Esophagus muscularis mucosa (tissue), 3 donors: ENCODE results near the gene TMEM250.

Experiments
- POLR2A ChIP-seq: fragments of 450-650 bp; IDR thresholded peaks from one replicate; pipeline ENCODE4 v1.6.1; 2017; ENCODE audit warnings: antibody characterized with exemption, moderate library complexity, mild to moderate bottlenecking, low read depth
- TF ChIP-seq, protein P1 (sequence below), 3 experiments: fragments of 200-600 bp in 2 of 3; fragments of 450-650 bp in 1 of 3; sonication (generic) in 2 of 3; IDR thresholded peaks; one replicate each; pipeline ENCODE4 v1.5.1; 2017 to 2019; ENCODE audit warnings: antibody characterized with exemption in 3 of 3, mild to moderate bottlenecking in 2 of 3, moderate library complexity in 1 of 3

GRCh38 chr9:136133959-136134484 is 15.3 kb upstream of the TMEM250 start:
- no peak for TF ChIP-seq POLR2A
- TF ChIP-seq, protein P1, sequence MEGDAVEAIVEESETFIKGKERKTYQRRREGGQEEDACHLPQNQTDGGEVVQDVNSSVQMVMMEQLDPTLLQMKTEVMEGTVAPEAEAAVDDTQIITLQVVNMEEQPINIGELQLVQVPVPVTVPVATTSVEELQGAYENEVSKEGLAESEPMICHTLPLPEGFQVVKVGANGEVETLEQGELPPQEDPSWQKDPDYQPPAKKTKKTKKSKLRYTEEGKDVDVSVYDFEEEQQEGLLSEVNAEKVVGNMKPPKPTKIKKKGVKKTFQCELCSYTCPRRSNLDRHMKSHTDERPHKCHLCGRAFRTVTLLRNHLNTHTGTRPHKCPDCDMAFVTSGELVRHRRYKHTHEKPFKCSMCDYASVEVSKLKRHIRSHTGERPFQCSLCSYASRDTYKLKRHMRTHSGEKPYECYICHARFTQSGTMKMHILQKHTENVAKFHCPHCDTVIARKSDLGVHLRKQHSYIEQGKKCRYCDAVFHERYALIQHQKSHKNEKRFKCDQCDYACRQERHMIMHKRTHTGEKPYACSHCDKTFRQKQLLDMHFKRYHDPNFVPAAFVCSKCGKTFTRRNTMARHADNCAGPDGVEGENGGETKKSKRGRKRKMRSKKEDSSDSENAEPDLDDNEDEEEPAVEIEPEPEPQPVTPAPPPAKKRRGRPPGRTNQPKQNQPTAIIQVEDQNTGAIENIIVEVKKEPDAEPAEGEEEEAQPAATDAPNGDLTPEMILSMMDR (IDR thresholded peaks at IDR 0.05): no peak
